HG03432 (cell line): ENCODE results near the gene SGPP2.
A peak's percentile ranks its signal among the peaks of the same experiment; 100 is the strongest.

Experiments
- ATAC-seq: cut with Tn5 transposase; IDR thresholded peaks from one replicate; pipeline ENCODE4 v1.9.1; 2021; ENCODE audit warnings: mild to moderate bottlenecking, moderate library complexity; ENCODE audit not compliant: unreplicated experiment

SGPP2 gene

DNA sequence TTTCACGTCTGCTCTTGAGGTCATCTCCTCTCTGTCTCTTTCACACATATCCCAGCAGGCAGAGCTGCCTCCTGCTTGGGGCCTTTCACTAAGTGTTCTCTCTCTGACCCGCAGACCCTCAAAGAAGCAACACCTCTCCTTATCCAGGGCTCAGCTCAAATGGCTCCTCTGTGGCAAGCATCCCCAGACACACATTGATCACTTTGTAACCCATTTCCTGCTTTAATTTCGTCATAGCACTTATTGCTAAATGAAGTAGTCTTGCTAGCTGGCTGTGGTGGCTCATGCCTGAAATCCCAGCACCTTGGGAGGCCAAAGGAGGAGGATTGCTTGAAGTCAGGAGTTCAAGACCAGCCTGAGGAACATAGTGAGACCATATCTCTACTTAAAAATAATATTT lies 41.4 kb downstream of the SGPP2 start:
- ATAC-seq, result no peak

DNA sequence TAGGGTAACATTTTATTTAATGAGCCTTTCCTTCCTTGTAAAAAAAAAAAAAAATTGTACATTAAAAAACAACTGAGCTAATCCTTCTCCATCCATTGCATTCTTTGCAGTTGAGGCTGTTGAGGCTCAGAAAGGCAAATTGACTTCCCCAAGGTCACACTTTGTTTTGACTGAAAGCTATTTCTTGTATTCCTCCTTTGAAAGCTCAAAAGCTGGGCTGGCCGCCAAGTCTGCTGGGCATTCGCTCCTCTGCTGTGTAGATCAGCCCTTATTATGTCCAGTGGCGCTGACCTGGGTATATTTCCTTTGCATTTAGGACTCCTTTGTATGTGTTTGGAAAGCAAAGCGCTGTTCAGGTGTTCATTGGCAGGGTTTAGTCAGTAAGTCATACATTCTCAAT lies 44.0 kb downstream of the SGPP2 start:
- ATAC-seq, result no peak

DNA sequence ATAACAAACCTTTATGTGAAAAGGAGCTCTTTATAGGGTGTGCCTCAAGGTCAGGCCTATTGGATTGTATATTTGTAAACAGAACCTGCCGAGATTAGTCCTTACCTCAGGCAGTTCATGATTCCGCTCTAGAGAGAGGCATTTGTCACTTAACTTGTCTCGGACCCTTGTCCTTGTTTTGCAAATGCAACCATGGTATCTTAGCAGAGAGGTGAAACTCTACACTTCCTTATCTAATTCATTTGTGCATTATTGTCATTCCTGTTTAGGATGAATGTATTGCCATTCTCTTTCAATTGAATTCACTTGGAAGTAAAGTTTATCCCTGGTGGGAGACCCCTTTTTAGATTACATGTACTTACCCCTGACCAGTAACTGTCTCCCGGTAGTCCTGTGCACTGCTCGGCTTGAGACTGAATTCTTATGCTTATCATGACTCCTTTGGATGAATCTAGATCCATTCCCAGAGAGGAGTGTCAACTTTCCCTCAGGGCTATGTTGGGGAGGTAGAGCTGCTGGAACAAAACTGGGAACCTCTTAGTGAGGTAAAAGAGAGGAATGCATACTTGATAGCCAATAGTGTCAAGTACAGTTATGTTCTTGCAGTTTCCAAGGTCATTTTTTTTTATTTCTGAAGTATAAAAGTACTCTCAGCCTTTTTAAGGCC lies 46.6 kb downstream of the SGPP2 start:
- ATAC-seq, result no peak

DNA sequence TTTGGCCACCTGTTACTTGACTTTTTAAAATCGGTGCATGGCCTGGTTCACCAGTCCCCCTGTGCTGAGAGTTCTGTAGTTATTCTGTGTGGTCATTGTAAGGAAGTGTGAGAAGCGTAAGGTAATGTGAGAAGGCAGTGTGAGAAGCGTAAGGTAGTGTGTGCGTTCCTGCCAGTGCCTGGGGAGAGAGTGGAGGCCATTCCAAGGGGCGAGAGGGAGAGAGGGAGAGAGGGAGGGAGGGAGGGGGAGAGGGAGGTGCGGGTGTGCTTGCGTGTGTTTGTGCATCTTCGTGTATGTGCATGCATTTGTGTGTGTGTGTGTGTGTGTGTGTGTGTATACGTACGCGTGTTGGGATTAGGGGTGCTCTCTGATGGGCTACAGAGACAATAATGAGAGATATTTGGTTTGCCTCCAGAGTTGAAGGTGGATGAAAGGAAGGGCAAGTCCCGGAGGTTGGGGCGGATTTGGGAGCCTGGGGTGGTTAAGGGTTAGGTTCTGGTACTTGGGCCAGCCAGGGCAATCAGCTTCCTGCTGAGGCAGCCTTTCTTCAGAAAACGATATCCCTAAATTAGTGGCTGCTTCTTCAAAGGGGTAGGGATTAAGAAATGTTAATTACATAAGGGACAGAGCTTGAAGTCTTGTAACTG lies 53.7 kb downstream of the SGPP2 start:
- no peak for ATAC-seq

DNA sequence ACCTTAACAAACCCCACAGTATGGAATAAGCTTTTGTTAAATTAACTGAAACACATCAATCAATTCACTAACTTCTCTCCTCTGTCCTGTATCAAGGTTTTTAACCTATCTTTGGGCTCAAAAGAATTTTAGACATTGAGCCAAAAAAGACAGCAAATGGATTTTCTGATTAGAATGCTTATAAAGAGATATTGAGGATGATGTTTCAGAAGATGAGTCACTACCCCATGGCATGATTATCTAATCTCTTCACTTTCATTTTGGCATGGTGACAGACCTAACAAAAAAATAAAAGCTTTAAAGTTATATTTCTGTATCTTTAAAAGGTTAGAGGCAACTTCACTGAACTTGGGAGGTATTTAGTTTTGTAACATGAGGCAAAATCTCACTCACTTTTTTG lies 55.5 kb downstream of the SGPP2 start:
- ATAC-seq, result no peak

DNA sequence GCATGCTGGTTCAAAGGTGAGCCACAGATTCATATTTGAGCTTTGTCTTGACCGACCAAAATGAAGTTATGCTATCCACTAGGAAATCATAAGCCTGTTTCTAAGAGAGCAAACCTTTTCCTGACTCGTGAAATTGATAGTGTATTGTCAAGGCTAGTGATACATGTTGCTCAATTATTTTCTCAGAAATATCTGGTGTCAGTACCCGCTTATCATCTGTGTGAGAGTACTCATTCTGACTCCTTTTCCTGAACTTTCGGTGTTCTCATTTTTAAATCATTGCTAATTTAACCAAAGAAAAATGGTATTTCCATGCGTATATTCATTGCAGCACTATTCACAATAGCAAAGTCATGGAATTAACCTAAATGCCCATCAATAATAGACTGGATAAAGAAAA lies 56.2 kb downstream of the SGPP2 start:
- ATAC-seq, result no peak

DNA sequence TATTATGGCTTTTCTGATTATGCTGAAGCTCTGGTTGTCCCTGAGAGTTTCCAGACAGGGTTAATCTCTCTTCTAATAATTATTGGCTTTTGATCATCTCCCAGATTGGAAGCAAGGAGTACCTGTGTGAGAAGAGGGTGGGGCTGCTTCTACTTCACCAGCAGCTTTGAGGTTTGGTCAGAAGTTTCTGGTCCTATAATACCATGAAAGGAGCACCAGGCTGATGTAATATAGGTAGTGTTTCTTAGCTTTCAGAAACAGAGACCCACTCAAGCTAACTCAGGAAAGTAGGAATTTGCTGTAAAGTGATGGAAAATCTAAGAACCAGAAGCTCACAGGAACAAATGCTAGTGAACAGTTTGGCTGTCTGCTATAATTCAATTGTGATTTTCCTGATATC lies 57.6 kb downstream of the SGPP2 start:
- ATAC-seq, result no peak

DNA sequence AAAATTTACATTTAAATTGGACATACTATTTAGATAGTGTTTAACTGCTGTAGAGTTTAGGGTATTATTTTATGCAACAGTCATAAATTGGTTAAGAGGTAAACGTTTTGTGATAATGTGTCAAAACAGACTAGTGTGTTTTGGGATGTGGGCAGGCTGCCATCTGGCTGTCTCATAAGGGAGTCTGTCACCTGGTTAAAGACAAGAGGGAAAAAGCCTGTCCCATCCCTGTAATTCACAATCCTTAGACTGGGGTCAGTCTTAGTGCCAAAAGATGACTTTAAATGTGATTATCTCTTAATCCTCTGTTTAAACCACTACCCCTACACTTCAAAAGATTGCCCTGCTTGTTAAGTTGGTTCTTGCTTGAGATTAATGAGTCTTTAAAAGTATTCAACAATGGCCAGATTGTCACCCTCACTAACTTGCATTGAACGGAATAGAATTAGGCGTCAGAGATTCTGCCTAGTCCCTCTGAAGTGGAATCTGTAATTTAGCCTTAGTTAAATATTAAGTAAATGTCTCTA lies 59.2 kb downstream of the SGPP2 start:
- peak; percentile 37 for ATAC-seq

DNA sequence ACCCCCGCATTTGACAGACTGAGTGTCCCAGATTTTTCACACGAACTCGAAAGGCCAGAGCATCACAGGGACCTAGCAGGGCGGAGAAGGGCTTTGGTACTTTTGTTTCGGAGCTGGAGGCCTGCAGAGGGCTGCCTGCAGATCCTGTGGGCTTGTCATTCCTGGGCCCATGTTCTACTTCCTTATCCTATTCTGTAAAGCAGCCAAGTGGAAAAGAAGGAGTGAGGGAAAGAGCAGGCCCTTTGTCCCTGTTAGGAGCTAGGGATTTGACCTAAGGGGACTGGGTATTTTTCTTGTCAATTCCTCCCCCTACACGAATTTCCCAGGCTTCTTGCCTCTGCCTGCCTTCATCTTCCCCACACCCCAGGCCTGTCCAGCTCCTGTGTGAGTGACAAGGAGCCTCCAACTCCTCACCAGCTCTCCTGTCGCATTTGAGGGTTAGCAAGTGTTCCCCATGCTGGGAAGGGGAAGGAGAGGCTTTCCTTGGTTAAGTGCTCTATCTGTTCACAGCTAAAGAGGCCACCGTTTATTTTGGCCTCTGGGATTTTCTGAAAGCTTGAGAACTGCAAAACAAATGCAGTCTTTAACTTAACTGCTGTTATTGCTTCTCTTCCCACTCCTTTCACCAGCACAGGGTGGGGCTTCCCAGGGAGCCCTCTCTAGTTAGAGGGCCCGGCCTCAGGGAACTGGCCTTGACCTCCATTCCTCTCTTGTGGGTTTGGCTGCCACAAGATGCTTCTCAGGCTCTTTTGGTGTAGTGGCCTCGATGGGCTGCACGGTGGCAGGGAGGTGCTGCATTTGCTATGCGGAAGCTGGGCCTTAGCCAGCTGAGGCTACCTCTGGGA lies 61.2 kb downstream of the SGPP2 start:
- no peak for ATAC-seq

DNA sequence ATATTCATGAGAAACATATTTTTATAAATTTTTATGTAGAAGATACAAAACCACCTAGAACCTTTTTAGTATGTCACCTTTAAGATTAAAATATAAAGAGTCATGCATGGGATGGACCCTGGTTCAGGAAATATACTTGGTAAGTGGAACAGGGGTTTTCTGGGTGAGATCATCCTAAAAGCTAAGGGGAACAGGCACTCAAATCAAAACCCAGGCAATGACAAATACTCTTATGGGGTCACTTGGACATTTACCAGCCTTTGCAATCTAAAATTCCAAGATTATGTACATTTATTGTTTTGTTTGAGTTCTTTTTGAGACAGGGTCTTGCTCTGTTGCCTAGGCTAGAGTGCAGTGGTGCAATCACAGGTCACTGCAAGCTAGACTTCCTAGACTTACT lies 65.8 kb downstream of the SGPP2 start:
- no peak for ATAC-seq

DNA sequence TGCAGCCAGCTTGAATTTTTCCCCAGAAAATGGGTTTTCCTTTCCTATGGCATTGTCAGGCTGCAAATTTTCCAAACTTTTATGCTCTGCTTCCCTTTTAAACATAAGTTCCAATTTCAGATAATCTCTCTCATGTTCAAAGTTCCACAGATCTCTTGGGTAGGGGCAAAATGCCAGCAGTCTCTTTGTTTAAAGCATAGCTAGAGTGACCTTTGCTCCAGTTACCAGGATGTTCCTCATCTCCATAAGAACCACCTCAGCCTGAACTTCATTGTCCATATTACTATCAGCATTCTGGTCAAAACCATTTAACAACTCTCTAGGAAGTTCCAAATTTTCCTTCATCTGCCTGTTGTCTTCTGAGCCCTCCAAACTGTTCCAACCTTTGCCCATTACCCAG lies 68.3 kb downstream of the SGPP2 start:
- no peak for ATAC-seq

DNA sequence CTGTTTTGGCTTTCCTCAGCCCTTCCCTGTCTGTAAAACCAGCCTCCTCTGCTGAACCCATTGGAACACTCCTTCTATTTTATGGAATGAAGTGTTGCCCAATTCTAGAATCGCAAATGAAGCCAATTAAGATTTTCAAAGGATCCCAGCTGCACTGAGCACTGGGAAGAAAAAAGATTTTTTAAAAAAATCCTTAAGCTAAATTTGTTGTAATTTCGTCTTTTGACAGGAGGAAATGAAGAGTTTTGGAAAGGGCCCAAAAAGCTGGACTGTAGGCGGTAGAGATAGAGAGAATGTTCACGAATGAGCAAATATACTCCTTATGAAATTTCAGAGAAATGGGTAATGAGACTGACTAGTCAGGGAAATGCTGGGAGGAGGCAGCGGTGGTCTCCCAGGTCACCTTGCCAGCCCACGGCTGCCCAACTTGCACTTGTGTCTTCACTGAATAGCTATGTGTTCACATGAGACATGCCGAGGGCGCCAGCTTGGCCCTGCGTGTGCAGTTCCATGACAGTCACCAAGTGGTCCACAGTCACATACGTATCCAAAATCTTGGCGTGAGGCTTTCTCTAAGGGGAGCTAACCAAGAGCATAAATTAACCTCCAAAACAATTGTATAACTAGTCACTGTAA lies 69.9 kb downstream of the SGPP2 start:
- no peak for ATAC-seq

DNA sequence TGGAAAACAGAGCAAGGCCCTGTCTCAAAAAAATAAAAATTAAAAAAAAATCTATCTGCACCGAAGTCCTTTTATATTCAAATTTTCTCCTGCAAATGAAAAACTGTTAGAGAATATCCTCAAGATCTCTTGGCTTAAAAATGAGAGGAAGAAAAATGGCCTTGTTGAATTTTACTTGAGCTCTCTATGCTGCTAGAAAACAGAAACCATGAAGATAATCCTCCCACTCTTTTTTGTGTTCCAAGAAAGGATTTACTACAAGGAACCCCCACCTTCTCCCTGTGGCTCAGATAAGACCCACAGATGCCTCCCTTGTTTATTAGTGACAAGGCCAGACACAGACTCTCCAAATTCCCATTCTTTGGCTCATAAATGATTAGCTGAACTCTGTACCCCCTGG lies 71.0 kb downstream of the SGPP2 start:
- ATAC-seq, result no peak

DNA sequence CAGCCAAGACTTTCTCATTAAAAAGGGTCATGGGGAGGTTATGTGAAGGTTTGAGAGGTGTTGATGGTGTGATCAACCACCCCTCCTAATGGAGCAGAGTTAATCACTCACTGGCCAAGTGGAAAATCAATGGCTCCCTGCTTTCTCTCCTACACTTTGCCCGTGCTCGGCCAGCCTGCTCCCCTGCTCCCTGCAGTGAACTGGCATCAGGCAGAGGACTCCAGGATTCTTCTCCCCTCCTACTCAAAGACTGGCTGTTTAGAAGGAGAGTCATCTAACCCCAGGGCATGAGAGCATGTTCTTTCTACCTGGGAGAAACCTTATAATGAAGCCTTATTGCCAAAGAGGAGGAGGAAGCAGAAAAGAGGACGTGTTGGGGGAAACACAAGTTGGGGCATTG lies 74.9 kb downstream of the SGPP2 start:
- ATAC-seq, result no peak

DNA sequence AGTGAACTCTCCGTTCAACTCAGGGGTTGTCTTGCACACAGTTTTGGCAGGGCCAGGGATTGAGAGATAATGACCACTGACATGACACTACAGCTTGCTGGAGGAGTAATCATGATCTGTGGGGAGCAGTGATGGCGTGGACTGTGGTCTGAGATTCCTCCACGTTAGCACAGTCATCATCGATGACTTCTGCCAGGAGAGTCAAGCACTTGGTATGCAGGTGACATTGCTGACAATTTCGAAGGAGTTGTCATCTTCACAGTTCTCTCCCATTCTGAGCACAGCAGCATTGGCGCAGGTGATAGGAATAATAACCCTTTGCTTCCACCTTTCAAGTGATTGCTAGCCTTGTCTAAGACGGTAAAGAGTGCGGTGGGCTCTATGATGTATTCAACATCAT lies 79.8 kb downstream of the SGPP2 start:
- no peak for ATAC-seq

DNA sequence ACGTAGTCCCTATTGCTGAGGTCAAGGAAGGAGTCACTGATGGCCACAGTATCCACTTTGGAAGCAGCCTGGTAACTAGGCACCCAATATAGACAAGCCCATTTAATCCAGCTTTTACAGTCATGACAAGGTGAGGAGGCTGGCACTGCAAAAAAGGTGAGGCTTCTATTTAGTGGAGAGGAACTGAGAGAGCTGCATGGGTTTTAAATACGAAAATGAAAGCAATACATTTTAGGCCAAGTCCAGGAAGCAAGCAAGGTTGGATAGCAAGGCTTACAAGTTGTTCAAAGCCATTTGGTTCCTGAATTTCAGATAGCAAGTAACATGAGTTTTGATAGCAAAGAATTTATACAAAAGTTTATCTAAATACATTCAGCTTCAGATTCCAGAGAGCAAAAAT lies 80.4 kb downstream of the SGPP2 start:
- peak; percentile 98 for ATAC-seq

DNA sequence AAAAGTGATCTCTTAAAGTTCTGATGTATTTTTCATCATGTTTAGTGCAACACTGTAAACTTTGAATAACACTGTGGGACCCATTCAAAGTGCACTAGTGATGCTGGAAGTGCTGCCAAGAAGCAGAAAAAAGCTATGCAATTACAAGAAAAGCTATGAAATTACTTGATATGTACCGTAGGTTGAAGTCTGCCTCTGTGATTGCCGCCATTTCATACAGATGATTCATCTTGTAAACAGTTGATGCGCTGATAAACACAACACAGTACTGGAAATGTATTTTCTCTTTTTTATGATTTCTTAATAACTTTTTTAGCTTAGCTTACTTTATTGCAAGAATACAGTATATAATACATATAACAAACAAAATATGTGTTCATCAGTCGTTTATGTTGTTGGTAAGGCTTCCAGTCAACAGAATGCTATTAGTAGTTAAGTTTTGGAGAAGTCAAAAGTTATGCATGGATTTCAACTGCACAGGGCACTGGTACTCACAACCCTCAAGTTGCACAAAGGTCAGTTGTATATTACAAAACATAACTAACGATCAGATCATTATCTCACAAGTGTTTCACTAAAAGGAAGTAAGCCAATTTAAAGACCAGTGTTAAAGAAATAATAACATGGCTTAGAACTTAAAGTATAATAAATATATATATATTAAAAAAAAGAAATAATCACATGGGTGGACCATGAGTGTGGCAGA lies 82.0 kb downstream of the SGPP2 start:
- no peak for ATAC-seq

DNA sequence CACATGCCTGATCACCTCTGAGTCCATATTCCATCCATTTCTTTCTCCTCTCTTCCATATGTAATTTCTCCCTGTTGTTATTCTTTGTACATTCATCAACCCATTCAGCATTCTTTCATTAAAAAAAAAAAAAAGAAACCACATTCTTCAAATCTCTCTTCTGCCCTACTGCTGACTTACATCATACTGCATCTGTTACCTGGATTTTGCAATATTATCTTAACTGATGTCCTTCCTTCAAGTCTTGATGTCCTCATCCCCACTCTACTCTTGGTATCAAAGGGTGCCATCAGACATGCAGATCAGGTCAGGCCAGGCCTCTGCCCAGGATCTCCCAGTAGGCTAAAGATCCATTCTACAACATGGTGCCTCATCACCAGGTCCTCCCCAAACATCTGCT lies 90.6 kb downstream of the SGPP2 start:
- ATAC-seq, result no peak

DNA sequence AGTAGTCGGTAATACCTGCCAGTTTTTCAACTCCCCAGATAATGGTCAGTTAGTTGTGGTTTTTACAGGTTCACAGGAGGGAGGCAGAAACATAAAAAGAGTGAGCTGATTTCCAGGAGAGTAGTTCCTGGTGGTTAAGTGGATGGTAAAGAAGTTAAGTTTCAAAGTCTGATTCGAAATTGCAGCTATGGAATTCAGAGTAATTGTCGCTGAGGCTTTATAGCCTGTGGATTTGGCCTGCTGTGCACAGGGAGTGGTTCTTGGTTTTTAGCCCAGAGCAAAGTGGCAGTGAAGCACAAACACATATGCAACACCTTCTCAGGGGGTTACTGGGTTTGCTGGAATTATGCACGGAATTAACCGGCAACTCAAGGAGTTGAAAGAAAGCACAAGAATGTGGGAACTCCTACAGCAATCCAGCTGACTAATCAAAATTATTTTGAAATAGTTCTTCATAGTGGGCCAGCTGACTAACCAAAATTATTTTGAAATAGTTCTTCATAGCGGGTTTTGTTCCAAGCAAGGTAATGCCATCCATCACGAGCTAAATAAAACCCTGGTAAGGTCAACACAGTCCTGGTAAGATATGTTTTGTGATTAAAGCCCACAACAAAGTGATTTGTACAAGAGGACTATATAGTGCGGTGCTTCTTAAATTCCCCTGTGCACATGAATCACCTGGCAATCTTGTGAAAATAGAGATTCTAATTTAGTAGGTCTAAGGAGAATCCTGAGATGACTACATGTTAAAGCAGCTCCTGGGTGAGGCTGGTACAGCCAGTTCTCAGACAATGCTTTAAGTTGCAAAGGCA lies 94.4 kb downstream of the SGPP2 start:
- ATAC-seq, result no peak

DNA sequence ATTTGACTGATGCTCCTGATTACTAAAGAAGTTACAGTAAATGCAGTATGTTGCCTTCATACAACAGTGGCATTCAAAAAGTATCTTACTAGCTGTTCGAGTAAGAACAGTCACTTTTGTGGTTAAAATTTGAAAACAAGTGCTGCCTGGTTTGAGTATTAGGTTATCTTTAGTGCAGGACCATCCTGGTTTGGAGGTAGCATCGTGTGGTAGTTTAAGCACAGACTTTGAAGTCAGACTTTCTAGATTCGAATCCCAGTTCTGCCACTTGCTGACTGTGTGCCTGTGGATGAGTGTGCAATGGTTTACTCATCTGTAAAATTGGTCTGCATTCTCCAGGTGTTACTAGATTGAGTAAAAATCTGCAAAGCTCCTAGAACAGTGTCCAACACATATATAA lies 96.8 kb downstream of the SGPP2 start:
- ATAC-seq, result peak; percentile 73
